ENCODE measurements around the gene PODN.

PODN gene

DNA sequence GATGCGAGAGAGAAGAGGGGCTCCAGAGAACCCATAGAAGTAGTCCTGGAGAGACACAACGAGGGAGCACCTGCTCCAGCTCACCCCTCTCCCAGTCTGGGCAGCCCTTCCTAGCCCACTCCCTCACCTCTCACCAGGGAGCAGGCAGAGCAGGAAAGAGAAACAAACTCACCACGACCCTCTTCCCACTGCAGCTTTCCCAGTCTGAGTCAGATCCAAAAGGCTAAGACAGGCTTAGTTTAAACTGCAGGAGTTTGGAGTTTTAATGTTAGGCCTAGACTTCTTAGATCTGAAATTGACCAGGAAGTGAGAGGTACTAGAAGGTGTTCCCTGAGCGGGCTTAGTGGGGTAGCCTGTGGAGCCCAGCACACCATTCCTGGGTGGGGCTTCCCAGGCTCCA is 50.8 kb downstream of the PODN start:
- DNase-seq (ENCODE audit: low read depth in 1 of 2, low spot score in 1 of 2), result no peak

DNA sequence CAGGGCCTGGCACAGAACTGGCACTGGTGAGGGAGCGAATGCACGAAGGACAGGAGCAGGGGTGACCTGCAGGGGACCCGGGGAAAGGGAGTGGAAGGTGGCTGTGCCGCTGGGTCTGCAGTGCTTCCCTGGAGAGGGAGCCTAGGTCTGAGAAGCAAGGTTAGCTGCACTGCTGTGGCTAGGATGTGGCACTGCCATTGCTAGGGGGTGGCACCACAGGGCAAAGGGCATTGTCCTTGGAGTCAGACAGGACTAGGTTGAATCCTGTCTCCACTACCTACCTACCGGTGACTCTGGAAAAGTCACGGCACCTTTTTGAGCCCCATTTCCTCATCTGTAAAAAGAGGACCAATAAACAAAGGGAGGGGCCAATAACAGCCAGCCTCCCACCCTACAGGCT is 52.1 kb downstream of the PODN start:
- no peak for DNase-seq (ENCODE audit: low read depth in 1 of 2, low spot score in 1 of 2)

DNA sequence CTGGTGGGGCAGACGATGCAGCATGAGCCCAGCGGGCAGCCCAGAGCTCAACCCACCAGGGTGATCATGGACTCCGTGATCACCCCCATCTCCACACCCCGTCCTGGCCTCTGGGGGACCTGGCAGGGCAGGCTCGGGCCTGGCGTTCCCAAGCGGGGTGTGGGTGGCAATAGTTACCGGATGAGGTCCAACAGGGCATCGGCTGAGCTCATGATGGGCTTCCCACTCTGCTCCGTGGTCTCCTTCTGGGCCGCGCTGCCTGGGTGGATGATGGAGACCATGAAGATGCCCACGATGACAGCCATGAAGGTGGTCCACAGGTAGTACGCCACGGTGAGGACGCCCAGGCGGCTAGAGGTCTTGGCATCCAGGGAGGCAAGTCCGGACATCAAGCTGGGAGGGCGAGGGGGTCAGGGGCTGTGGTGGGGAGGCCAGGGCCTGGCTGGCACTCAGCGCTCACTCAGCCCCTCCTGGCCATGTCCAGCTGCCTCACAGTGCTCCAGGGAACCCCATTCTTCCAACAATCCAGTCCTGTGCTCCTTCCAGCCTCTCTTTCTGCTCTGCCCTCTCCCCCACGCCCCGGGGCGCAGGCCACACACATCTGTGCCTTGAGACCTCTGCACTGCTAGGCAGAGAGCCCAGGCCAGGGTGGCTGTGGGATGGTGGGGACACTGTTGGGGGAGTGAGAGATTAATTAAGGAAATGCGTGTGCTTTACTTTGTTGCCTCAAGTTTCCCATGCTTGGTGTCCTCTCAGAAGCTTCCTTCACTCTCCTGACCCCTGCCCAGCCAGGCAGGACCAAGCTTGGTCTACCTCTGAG is 52.8 kb downstream of the PODN start:
- no peak for DNase-seq (ENCODE audit: low read depth in 1 of 2, low spot score in 1 of 2)

DNA sequence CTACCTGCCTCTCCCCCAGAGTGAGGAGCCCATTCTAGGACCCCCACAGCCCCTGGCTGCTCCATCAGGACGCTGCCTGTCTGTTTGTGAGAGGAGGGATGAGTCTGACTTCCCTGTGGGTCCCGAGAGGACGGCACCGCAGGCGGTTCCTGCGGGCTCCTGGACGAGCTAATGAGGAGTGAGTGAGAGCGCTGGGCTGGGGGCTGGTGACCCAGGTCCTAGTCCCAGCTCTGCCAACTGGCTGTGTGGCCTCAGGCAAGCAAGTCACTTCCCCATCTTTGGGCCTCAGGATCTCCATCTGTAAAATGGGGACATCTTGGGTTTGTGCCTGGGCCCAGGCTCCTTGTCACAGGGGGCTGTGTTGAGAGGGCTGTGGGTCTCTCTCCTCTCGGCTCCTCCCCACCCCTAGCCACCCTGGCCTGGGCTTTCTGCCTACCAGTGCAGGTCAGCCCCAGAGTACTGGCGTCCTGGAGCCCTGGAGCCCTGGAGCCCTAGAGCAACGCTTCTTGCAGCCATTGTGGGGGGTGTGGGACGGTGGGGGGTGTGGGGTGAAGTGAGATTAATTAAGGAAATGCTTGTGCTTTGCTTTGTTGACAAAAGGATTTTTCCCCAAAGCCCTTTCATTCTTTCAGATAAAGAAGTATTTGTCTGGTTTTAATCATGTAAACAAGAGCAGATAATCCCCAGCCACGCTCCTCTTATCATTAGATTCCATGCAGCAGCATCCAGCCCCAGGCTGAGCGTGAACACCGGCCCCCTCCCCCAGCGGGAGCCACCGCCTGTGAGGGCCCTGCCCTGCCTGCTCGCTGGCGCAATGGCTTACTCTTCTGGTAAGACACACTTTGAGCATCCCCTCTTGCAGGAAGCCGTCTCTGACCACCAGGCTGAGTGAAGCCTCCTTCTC is 53.6 kb downstream of the PODN start:
- no peak for DNase-seq (ENCODE audit: low read depth in 1 of 2, low spot score in 1 of 2)

DNA sequence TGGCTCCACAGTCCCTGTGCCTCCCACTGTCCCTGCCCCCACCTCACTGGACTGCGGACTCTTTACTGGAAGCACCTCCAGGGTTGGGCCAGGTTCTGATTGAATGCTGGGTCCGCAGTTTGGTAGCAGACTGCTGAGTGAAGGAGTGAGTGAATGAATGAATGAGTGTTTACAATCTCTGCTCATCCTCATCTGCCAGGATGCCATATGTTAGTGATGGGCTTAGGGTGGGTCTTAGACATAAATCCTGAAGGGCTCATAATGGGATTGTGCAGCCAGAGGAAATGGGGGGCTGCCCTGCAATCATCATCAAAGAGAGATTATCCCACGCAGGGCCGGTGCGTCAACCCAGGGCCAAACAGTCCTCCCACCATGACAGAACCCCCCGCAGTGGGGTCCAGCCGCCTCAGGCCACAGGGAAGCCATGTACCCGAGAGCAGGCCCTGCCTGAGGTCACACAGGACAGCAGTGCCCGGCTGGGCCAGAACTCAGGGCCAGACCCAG is 54.3 kb downstream of the PODN start:
- DNase-seq (ENCODE audit: low read depth in 1 of 2, low spot score in 1 of 2), result no peak

DNA sequence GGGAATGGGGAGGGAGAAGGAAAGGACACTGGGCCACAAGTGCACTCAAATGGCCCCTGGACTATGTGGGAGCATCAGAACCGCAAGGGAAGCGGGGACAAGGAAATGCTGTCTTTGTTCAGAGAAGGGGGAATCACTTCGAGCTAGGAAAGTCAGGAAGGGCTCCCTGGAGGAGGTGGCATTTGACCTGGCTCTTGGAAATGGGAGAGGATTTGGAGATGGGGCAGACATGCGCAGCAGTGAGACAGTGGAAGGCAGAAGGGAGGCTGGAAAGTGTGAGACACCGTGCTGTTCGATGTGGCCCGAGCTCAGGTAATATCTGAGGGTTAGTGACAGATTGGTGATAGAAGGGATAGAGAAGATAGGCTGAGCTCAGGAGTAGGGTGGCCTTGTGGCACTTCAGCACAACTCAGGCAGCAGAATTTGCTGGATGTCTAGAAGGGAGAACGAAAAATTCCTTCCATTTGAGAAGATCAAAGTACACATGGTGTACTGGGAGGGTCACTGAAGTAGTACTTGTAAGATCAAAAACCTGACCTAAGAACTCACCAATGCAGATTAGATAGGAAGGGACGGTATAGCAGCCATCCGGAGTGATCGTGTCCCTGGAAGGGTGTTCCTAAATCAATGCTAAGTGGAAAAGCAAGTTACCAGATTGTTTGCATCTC is 55.1 kb downstream of the PODN start:
- no peak for DNase-seq (ENCODE audit: low read depth in 1 of 2, low spot score in 1 of 2)

DNA sequence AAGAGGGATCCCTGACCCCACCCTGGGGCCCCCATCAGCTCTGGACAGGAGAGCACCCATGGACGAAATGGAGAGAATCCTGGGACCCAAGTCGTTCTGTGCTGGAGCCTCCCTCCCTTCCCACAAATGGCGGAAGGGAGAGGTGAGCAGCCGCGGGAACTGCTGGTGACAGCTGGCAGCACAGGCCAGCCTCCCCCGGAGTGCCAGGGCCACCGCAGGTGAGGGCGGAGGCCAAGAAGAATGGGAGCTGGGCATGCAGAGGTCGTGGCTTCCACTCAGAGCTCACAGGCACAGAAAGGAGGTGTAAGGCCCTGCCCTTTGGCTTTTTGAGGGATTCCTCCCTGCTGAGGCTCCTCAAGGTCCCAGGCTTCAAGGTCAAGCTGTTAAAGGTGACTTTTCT is 55.8 kb downstream of the PODN start:
- DNase-seq (ENCODE audit: low read depth in 1 of 2, low spot score in 1 of 2), result no peak

DNA sequence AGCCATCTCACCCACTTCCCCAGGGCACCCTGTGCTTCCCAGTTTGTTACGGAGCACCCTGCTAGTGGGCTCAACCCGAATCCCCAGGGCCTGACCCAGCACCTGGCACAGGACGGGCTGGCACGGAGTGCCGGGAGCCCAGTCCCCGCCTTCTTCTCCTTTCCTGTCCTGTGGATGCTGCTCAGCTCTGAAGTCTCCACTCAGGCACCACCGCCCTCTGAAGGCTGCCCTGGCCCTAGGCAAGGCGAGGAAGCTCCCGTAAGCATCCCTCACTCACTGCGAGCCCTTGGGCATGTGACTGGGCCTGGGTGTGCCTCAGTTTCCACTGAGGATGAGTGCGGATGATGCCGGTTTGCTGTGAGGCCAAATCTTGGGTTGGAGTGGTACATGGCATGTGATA is 58.6 kb downstream of the PODN start:
- DNase-seq (ENCODE audit: low read depth in 1 of 2, low spot score in 1 of 2), result no peak

DNA sequence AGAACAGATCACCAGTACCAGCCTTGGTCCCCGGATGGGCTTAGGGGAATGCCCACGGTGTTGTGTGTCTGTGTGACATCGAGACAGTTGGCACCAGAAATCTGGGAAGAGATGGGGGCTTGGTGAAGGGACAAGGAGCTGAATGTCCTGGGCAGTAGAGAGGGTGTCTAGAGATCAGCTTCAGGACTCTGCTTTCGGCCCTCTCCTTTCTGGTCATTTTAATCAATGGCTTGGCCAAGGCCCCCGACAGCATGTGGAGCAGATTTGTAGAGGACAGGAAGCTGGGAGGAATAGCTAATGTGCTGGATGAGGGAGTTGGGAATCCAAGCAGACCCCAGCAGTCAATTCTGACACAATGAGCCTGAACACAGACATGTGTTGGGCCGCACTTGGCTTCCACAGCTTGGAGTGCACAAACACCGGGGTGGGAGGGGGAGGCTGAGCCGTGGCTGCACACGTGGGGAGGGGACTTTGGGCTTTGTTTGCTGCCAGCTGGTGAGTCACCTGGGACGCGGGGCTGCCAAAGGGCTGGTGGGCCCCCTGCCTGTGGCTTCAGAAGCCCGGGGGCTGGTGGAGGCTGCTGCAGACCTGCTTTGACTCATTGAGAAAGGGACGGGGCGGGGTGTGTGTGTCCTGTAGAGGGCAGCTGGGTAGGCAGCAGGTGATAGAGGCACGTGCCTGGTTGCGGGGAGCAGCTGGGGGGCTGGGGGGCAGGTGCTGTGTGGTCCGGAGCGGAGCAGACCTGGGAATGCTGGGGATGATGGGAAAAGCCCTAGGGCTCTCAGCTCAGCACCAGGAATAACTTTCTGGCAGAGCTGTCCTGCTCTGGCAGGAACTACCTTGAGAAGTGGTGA is 59.5 kb downstream of the PODN start:
- no peak for DNase-seq (ENCODE audit: low read depth in 1 of 2, low spot score in 1 of 2)

DNA sequence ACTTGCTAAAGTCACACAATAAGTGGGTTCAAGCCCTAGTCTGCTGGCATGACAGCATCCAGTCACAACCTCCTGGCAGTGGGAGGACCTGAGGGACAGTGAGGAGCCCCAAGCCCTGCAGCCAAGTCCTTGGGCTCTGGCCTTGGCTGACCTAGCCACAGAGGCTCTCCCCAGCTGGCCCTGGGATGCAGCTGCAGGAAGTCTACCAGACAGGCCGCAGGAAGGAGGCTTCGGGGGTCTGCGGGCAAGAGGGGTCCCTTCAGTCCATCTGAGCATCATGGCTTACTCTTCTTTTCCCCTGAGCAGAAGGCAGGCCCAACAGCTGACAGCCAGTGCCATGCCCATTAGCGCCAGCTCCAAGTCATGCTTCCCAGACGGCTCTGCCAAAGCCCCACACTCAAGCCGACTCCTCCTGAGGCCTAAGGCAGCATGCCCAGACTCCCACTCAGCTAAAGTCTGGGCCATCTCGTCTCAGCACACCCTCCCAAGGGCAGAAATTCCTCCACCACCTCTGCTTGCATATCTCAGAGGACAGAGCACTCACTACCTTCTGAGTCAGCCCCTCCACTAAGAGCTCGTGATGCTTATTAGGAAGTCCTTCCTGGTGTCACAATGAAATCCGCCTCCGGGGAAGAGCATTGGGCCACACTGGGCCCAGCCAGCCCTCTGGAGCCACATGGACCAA is 60.3 kb downstream of the PODN start:
- no peak for DNase-seq (ENCODE audit: low read depth in 1 of 2, low spot score in 1 of 2)

DNA sequence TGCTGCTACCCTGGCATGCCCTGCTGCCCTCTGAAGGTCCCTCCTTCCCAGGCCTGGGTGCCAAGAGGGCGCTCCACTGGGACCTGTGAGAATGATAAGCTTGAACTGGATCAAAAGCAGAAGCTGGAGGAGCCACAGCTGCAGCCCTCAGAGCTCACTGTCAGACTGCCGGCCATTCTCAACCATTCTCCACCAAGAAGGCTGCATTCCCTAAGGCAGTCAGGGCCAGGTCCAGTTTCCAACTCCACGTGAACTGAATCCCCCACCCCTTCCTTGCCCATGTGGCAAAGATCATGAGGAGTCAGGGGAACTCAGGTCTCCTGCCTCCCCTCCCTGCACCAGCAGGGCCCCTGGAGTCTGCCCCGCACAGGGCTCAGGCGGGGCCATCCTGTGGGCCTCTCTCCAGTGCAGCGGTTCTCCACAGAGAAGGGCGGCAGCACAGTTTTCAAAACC is 61.0 kb downstream of the PODN start:
- DNase-seq (ENCODE audit: low read depth in 1 of 2, low spot score in 1 of 2), result no peak

DNA sequence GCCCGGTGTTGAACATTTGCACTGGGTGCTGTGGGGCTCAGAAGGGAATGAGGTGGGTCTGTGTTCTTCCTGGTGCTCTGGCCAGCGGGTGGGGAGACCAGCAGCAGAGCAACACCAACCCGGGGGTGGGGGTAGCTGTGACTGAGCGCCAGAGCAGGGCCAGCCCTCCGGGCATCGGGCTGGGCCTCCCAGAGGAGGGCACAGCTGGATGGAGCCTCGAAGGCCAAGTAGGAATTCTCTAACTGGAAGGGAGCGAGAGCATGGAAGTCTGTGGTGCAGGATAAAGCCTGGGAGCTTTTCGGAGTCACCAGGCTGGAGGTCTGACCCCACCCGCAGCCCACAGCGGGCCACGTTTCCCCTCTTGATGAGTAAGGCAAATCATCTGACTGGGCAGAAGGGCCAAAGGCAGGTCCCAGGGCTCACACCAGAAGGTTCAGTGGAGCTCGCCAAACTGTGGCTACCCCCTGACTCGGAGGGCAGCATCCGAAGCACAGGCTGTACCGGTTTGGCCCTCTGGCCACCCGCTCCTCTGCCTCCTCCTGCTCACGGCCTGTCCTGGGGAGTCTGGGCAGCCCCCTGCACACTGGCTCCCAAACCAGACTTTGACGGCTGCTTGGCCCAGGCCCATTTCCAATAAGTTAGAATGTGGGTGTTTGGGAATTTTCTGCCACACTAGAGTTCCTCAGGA is 61.6 kb downstream of the PODN start:
- DNase-seq (ENCODE audit: low read depth in 1 of 2, low spot score in 1 of 2), result no peak

DNA sequence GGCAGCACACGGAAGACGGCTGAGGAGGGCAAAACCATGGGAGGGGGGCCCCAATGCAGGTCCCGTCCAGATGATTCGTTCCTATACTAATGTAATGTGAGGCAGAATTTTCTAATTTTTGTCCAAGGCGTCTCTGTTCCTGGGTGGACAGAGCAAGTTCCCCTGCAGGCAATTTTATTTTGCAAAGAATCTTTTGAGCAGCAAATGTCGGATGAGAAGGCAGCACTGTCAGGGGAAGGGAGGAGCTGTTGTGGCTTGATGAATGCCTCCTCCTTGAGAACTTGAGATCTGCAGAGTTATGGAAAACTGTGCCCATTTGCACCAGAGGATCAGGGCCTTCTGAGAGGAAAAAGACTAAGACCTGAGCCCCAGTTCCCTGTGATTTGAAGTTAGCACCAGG is 63.1 kb downstream of the PODN start:
- no peak for DNase-seq (ENCODE audit: low read depth in 1 of 2, low spot score in 1 of 2)

DNA sequence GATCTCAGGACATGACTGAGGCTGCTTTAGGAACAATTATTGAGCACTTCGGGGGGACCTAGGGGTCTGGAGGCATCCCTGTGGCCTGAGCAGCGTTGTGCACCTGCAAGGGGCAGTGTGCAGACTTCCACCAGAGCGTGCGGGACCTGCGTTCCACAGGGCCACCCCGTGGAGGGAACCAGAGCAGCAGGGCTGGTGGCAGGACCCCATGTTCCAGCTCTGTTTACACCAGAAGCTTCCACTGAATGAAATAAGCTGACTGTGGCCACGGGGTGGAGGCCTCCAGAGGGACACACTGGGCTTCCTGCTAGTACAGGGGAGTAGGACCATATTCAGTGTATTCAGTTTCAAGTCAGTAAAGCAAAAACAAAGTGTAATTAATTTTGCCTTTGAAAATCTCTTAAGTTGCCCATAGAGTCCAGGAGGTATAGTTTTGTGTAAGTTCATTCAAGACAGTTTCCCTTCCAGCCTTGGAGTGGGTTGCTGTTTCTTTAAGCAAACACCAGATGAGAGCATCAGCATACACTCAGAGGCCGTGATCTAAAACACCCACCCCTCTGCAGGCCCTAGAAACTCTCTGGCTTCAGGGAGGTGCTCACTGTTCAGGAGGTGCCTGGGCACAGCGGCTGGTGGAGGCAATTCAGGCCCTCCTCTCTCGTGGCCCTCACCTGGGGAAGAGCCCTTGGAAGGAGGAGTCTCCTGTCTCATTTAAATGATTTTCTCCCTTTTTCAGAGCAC is 63.8 kb downstream of the PODN start:
- DNase-seq (ENCODE audit: low read depth in 1 of 2, low spot score in 1 of 2), result no peak

DNA sequence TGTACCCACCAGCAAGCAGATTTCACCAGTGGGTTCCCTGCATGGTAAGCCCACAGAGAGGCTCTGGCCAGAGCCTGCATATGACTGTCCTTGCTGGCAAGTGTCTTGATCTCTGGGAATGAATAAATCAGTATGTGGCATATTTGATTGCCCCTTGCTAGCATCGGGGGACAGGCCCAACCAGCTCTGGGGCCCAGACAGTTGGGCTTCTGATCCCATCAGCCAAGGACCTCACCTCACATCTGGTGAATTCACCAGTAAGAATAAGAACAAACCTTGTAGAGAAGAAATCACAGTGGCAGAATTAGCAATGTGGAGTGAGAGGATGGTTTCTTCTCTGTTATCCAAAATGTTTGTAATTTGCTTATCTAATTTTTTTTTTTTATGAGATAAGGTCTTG is 64.5 kb downstream of the PODN start:
- no peak for DNase-seq (ENCODE audit: low read depth in 1 of 2, low spot score in 1 of 2)

DNA sequence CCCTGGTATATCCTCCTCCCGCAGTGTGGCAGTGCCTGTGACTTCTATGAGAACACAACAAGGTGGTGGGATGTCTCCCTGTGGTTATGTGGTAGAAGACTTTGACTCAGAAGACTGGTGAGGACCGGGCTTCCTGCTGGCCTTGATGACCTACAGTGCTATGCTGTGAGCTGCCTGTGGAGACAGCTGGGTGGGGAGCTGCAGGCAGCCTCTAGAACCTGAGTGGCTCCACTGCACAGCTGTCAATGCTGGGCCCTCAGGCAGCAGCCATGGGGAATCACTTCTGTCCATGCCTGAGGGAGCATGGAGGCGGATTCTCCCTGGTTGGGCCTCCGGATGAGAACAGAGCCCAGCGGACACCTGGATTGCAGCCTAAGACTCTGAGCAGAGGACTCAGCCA is 65.5 kb downstream of the PODN start:
- DNase-seq (ENCODE audit: low read depth in 1 of 2, low spot score in 1 of 2), result no peak

DNA sequence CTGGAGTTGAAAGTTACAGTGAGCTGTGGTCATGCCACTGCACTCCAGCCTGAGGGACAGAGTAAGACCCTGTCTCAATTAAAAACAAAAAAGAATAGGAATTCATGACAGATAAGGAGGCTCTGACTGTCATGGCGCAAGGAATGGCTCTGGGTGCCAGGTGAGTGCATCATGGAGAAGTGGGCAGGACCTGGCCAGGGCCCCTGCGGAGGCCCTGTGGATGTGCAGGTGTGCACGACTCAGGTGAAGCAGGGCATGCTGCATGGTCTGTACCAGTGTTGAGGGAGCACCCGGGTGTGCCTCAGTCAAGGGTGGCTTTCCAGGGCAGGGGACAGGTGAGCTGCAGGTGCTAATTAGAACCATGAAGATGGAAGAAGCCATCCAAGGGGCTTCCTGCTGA is 66.4 kb downstream of the PODN start:
- no peak for DNase-seq (ENCODE audit: low read depth in 1 of 2, low spot score in 1 of 2)

DNA sequence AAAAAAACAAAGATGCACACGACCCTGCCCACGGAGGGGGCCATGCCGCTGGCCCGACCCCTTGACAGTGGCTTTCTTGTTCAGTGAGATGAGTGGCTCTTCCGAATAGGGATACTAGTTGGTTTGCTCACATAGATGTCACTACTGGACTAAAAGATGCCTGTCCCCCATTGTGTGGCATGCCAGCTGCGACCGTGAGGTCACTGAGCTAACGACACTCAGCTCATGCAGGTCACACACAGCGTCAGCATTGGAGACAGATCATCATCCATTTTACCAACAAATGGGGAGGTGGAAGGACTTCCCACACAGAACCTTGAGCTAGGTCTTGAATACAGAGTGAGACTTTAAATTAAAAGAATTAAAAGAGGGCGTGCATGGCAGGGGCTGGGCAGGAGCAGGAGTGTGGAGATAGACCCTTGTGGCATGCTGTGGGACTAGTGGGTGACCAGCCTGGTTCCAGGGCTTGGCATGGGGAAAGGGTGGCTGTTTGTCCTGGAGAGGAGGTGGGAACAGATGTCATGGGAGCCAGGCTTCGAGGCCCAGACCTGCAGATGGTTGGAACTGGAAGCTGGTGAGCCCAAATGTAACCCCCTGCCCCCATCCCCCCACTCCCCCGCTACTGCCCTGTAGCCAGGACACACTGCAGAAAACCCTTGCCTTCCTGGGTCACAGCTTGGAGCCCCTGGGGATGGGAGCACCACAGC is 68.0 kb downstream of the PODN start:
- DNase-seq (ENCODE audit: low read depth in 1 of 2, low spot score in 1 of 2), result no peak
